HG02798 (cell line): ENCODE data around the gene TAF1C.
"Not testable (repeated sequence)": the region's sequence is repeated elsewhere in the genome, so short reads cannot be mapped to it uniquely, and the experiment has no call there.

Source experiments
- ATAC-seq: cut with Tn5 transposase; IDR thresholded peaks from one replicate; pipeline ENCODE4 v1.9.1; 2021; ENCODE audit warnings: mild to moderate bottlenecking; ENCODE audit not compliant: unreplicated experiment, poor library complexity

The TAF1C gene

DNA sequence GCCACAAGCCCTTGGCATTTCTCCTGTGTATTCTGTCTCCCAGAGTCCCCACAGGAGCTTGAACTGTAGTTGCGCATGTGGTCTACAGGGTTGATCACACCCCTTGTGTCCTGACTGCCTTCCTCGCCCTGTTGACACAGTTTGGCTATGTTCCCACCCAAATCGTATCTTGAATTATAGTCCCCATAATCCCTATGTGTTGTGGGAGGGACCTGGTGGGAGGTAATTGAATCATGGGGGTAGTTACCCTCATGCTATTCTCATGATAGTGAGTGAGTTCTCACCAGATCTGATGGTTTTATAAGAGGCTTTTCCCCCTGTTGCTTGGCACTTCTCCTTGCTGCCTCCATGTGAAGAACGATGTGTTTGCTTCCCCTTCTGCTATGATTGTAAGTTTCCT lies 25.3 kb upstream of the TAF1C start:
- no peak for ATAC-seq

DNA sequence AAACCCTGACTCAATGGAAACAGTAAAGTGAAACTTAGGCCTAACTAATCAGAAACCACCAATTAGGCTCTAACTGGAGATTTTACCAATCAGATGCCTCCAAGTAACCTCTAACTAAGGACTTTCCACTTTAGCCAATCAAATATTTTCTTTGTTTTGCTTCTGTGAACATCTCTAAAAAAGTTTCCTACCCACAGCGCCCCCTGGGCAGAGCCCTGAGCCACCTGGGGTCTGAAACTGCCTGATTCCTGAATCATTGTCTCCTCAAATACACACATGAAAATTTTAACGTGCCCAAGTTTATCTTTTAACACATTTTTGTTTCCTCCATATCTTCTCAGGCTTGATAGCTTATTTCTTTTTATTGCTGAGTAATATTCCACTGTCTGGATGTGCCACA lies 23.1 kb upstream of the TAF1C start:
- no peak for ATAC-seq

DNA sequence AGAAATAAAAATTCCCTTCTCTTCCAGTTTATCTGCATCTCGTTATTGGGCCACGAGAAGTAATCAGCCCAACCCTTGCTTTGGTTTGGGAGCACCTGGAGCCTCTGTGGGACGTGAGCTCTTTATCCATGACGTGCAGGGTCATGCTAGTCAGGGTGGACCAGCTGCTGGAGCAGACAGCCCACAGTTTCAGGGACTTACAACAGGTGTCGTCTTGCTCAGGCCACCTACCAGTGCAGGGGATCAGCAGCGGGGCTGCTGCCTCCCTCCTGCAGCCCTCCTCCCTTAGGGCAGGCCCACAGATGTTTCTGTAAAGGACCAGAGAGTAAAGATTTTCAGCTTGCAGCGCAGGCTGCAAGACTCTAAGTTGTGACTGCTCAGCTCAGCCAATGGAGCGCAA lies 21.0 kb upstream of the TAF1C start:
- no peak for ATAC-seq

GRCh38 chr16:84207251-84207650 lies 20.4 kb upstream of the TAF1C start:
- ATAC-seq: no peak

GRCh38 chr16:84205976-84206691 lies 19.3 kb upstream of the TAF1C start:
- ATAC-seq: no peak

GRCh38 chr16:84205123-84205522 lies 18.3 kb upstream of the TAF1C start:
- not testable (repeated sequence) for ATAC-seq

- not testable (repeated sequence) for ATAC-seq
Measured at GRCh38 chr16:84204551-84204950, 17.7 kb upstream of the TAF1C start.

GRCh38 chr16:84199861-84200260 lies 13.0 kb upstream of the TAF1C start:
- ATAC-seq: no peak

DNA sequence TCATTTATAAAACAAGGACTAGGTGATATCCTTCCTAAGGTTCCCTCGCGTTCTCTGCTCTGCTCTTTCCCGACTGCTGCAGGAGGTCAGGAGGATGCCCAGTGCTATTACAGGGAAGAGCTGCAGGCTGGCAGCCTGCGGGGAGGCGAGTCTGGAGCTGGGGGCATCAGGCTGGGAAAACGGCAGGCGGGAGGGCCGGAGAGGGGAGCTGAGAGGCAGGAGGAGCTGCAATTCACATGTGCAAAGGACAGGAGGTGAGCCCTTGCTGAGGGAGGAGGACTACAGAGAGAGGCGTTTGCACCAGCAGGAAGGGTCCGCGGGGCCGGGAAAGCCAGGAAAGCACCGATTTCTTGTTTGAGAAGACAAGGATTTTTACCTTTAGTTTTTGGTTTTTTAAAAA lies 12.2 kb upstream of the TAF1C start:
- no peak for ATAC-seq

GRCh38 chr16:84198401-84198800 lies 11.5 kb upstream of the TAF1C start:
- no peak for ATAC-seq

DNA sequence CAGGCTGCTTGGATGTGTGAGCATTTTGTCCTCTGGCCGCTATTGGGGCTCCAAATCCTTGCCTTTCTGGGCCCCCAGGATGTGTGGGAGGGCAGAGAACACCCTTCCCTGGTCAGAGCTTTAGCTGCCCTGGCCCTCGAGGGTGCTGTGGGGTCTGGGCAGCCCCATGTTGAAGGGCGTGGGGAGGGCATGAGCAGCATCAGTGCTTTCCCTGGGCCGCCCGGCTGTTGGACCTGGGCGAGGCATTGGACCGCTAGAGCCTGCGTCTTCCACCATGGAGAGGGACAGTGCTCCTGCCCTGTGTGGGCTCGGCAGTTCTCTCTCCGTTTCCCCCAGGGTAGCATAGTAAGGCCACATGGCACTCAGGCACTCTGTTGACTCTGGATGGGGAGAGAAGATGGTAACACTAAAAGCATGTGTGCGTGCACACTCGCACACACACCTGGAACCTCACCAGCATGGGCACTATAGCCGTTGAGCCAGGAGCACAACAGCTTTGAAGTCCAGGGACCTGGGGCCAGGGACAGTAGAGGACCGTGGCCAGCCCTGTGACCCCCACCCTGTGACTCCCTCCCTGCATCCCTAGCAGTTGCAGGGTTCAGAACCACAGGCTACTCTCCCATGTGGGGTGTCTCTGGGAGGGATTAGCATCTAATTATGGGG lies 10.7 kb upstream of the TAF1C start:
- no peak for ATAC-seq

- no peak for ATAC-seq
Measured at GRCh38 chr16:84196727-84197394, 10.0 kb upstream of the TAF1C start.

GRCh38 chr16:84196101-84196500 lies 9.2 kb upstream of the TAF1C start:
- ATAC-seq: no peak

GRCh38 chr16:84195201-84196093 lies 8.6 kb upstream of the TAF1C start:
- ATAC-seq: no peak

DNA sequence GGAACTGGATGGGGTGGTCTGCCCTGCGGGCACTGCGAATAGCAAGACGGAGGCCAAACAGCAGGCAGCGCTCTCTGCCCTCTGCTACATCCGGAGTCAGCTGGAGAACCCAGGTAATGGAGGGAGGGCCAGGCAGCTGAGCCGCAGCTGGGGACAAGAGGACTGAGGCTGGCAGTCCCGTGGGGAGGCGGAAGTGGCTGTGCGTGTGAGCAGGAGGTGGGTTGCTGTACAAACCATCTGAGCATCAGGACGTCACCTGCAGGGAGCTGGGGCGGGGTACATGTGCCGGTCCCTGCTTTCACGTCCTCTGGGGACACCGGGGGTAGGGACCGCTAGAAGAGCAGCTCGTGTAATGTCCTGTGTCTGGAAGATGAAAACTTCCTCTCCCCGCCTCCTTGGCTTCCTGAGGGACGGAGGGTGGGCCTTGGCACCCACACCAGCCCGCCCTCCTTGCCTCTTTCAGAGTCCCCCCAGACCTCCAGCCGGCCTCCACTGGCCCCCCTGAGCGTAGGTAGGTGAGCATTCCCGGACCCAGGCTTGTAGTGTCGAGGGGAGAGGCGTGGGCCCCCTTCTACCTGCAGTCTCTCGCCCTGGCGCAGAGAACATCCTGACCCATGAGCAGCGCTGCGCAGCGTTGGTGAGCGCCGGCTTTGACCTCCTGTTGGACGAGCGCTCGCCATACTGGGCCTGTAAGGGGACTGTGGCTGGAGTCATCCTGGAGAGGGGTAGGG lies 7.8 kb upstream of the TAF1C start:
- ATAC-seq: peak; percentile 53

DNA sequence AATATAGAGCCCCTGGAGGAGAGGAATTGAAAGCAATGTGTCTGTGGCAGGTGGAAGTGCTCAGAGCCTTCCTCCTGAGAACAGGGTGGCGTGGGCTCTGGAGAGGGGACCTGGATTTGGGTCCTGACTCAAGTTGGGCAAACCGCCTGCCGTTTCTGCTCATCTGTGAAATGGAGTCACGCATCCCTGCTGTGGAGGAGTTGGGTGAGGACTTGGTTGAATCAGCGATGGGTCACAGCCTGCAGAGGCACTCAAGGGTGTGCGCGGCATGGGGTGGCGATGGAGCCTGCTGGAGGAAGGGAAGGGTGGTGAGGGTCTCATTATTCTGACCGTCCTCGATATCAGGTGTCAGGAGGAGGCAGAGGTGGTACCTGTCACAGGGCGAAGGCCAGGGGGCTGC lies 7.2 kb upstream of the TAF1C start:
- ATAC-seq: no peak

DNA sequence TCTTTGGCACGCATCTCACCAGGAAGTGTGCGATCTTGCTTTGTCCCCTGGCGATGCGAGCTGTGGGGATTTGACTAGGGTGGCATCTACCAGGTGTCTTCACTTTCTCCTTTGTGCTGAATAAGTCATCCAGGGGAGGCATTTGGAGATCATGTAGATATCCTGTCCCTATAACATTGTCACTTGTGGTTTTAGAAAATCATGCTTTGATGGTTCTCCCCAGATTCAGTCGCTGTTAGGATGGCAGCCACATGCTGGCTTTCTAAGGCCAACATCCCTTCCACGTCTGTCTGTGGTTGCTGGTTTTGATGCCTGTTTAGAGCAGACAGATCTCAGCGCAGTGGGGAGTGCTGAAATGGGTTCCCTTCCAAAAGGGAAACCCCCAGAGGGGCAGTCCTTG lies 6.6 kb upstream of the TAF1C start:
- ATAC-seq: no peak

DNA sequence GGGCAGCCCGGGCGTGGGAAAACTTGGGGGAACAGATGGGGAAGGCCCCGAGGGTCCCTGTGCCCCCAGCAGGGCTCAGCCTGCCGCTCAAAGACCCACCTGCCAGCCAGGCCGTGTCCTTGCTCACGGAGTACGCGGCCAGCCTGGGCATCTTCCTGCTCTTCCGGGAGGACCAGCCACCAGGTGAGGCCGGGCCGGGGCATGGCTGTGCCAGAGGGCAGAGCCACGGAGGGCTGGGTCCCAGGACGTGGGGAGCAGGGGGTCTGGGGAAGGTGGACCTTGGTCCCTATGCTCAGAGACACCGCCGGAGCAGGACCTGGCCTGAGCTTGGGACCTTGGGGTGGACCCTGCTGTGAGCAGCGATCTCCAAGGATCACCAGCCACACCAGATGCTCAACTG lies 4.6 kb upstream of the TAF1C start:
- no peak for ATAC-seq

GRCh38 chr16:84190731-84191388 lies 4.0 kb upstream of the TAF1C start, which contains the start of gene ADAD2:
TSS of gene ADAD2 (plus strand) at chr16:84191157. CDS start at chr16:84191231, 74 bp downstream.
- ATAC-seq: no peak
